HepG2 (cell line): ENCODE data around the gene AHCYL2. TPM values are rescaled to one million over a fixed set of nuclear protein-coding genes. Genes with fewer than 3 reads are reported as not detected.

Source experiments
- ATAC-seq: fragments of 200-7000 bp; cut with Tn5 transposase; 3 replicates; pipeline ENCODE4 v1.9.1; 2020; ENCODE audit warnings: mild to moderate bottlenecking, moderate library complexity
- BruUV-seq: library from RNA; stranded (reverse); fragments of 400-500 nt; replicated peaks from 2 replicates; lab custom pipeline; 2021; lab: Mats Ljungman, UMichigan
- CTCF ChIA-PET: fragments of 300-600 bp; formaldehyde crosslinking; extraction: SDS; loops from one replicate; lab custom pipeline; 2021; ENCODE audit warnings: low total read pairs, inconsistent platforms, low intra/inter-chr PET ratio; lab: Yijun Ruan, JAX
- POLR2A ChIA-PET: fragments of 350-600 bp; sonication (Branson Sonifier 250); formaldehyde crosslinking; loops from one replicate; lab custom pipeline; 2020; ENCODE audit warnings: antibody characterized with exemption, inconsistent platforms; lab: Yijun Ruan, JAX
- DNase-seq: peaks from one replicate; pipeline ENCODE4 v3.0.0-alpha.2; 2015; ENCODE audit warnings: low spot score
- FAIRE-seq: peaks from 3 replicates; lab custom pipeline; 2011; peaks lifted over from hg19 to GRCh38; lab: Jason Lieb, UNC
- H2AFZ ChIP-seq: one replicate; pipeline ENCODE4 v1.6.1; 2011; ENCODE audit warnings: low read length, inconsistent platforms
- H3K27ac ChIP-seq: fragments of 300-600 bp; 3 replicates; pipeline ENCODE4 v1.8.0; 2011; ENCODE audit warnings: mixed run types, mild to moderate bottlenecking, mixed read lengths, low read length, inconsistent platforms; ENCODE audit not compliant: insufficient read depth; ENCODE audit errors: extremely low read length
- H3K27me3 ChIP-seq, 2 experiments: fragments of 200-600 bp in 1 of 2; 2 replicates in 1 of 2; 3 replicates in 1 of 2; pipeline versions ENCODE4 v1.6.0 to v1.8.0; 2011; ENCODE audit warnings: low read length in 2 of 2, mild to moderate bottlenecking in 2 of 2, moderate library complexity in 2 of 2, inconsistent platforms in 1 of 2; ENCODE audit not compliant: insufficient read depth in 2 of 2, control insufficient read depth in 1 of 2
- H3K36me3 ChIP-seq, 2 experiments: fragments of 200-600 bp in 1 of 2; replicated peaks in 1 of 2; 2 replicates in 1 of 2; 3 replicates in 1 of 2; pipeline versions ENCODE4 v1.5.1 to v1.8.0; 2011; ENCODE audit warnings: low read length in 2 of 2, inconsistent platforms in 1 of 2; ENCODE audit not compliant: insufficient read depth in 2 of 2, control insufficient read depth in 1 of 2
- H3K4me1 ChIP-seq: 2 replicates; pipeline ENCODE4 v1.5.1; 2012; ENCODE audit warnings: low read length, inconsistent platforms; ENCODE audit not compliant: insufficient read depth
- H3K4me2 ChIP-seq: 2 replicates; pipeline ENCODE4 v1.6.0; 2011; ENCODE audit warnings: low read depth, low read length, inconsistent platforms
- H3K4me3 ChIP-seq, 3 experiments: fragments of 200-600 bp in 1 of 3; sonication (generic), shearing (Covaris generic) in 1 of 3; replicated peaks in 1 of 3; 2 replicates each; pipeline ENCODE4 v1.5.1; 2011 to 2016; ENCODE audit warnings: low read length in 3 of 3, inconsistent platforms in 2 of 3, low read depth in 2 of 3, mild to moderate bottlenecking in 2 of 3, control low read depth in 1 of 3, mixed read lengths in 1 of 3; ENCODE audit not compliant: insufficient read depth in 1 of 3
- H3K79me2 ChIP-seq: one replicate; pipeline ENCODE4 v1.6.1; 2011; ENCODE audit warnings: low read length, inconsistent platforms; ENCODE audit not compliant: insufficient read depth
- H3K9ac ChIP-seq: 2 replicates; pipeline ENCODE4 v1.6.0; 2011; ENCODE audit warnings: mild to moderate bottlenecking, low read depth, low read length, inconsistent platforms; ENCODE audit not compliant: insufficient read depth
- H3K9me3 ChIP-seq: 2 replicates; pipeline ENCODE4 v1.5.1; 2012; ENCODE audit warnings: mild to moderate bottlenecking, low read length
- H4K20me1 ChIP-seq: 2 replicates; pipeline ENCODE4 v1.6.0; 2011; ENCODE audit warnings: inconsistent platforms, mild to moderate bottlenecking, low read length, moderate library complexity; ENCODE audit not compliant: insufficient read depth
- ARID3A ChIP-seq: IDR thresholded peaks from 2 replicates; pipeline ENCODE4 v1.6.1; 2012; ENCODE audit warnings: low read depth, low read length, improper control_type of control experiment
- BATF2 ChIP-seq: sonication (generic); formaldehyde crosslinking; IDR thresholded peaks from 2 replicates; pipeline ENCODE4 v1.8.0; 2022; ENCODE audit warnings: mild to moderate bottlenecking, missing genetic modification reagents, moderate library complexity
- MAFK ChIP-seq, 2 experiments: IDR thresholded peaks in 1 of 2; conservative IDR thresholded peaks in 1 of 2; 2 replicates each; pipeline ENCODE4 v1.6.1; 2011; ENCODE audit warnings: improper control_type of control experiment in 2 of 2, low read length in 2 of 2
- PPARG ChIP-seq: conservative IDR thresholded peaks from 2 replicates; pipeline ENCODE4 v1.6.1; 2016; ENCODE audit warnings: missing biosample characterization, missing genetic modification reagents
- PREB ChIP-seq: sonication (generic); formaldehyde crosslinking; IDR thresholded peaks from 2 replicates; pipeline ENCODE4 v1.4.0; 2020; ENCODE audit warnings: missing genetic modification reagents
- ZBTB39 ChIP-seq: sonication (generic); formaldehyde crosslinking; IDR thresholded peaks from 2 replicates; pipeline ENCODE4 v1.5.0; 2020; ENCODE audit warnings: missing genetic modification reagents
- ZNF451 ChIP-seq: sonication (generic); formaldehyde crosslinking; IDR thresholded peaks from 2 replicates; pipeline ENCODE4 v1.5.0; 2020; ENCODE audit warnings: mild to moderate bottlenecking, missing genetic modification reagents
- WGBS: methylation state at CpG from one replicate; pipeline ENCODE4 v1.1.6; 2017; ENCODE audit warnings: low lambda C conversion rate; 5-methylcytosine and 5-hydroxymethylcytosine counted together
- in situ Hi-C: cut with HindIII; loops from 2 replicates; pipeline ENCODE4 v1.10.0; 2017; ENCODE audit warnings: low pct_unique_long_range_greater_than_20kb; ENCODE audit not compliant: extremely low pct_ligation_motif_present
- intact Hi-C: fragments of 100-400 bp; cut with micrococcal nuclease; formaldehyde crosslinking; loops from one replicate; pipeline ENCODE4 v1.10.0; 2022; ENCODE audit not compliant: unreplicated experiment
- polyA plus RNA-seq, 8 experiments: library from polyadenylated mRNA; depleted of rRNA in 3 of 8; stranded (reverse) in 7 of 8; unstranded in 1 of 8; fragments of >200 nt; fragmentation: Illumina TruSeq in 4 of 8; extraction: Trizol in 4 of 8; gene quantifications; 2 replicates each; pipeline versions ENCODE4 v1.2.1 to v1.2.3, GENCODE V29; 2011 to 2016; ENCODE audit warnings: low read depth in 4 of 8, missing spikeins in 1 of 8, mixed read lengths in 1 of 8; ENCODE audit not compliant: insufficient read depth in 1 of 8
- total RNA-seq, 5 experiments: library from RNA; depleted of rRNA; stranded (reverse); fragments of >200 nt; fragmentation: Illumina TruSeq; extraction: Trizol; gene quantifications; 2 replicates each; pipeline ENCODE4 v1.2.3, GENCODE V29; 2016; ENCODE audit warnings: low read depth in 1 of 5

AHCYL2 gene
- total and polyA plus RNA-seq, 2 of the 13 experiments (the other 11 are each of a cell fraction or from before 2014, with no cell fraction given): 9.5 to 14.7 TPM

- TF ChIP-seq BATF2 (CRISPR knock-in tag) (no peak), PPARG (CRISPR knock-in tag) (no peak), MAFK (conservative IDR thresholded peaks at IDR 0.05 in 1 of 2, IDR thresholded peaks at IDR 0.05 in 1 of 2; ENCODE audit: low read length in 2 of 2) (no peak), PREB (CRISPR knock-in tag) (no peak), ZBTB39 (CRISPR knock-in tag) (no peak), ZNF451 (no peak), ARID3A (no peak)
- H3K4me1 ChIP-seq: no peaks in the 10 kb centered on the region
- H3K4me3 ChIP-seq: no peak overlapping the region
- in situ Hi-C loops (no loop called here), intact Hi-C loops (no loop called here)
- POLR2A ChIA-PET: no interaction called here
- ATAC-seq: no peak
- no peak overlapping the region for H3K27ac ChIP-seq
- no peaks in the 10 kb centered on the region for H3K27me3 ChIP-seq
- 94% methylated on average over 4 of the region's 4 CpGs for WGBS
- H3K79me2 ChIP-seq: no peaks in the 10 kb centered on the region
- no peaks in the 10 kb centered on the region for H4K20me1 ChIP-seq
- no peak overlapping the region for H3K9ac ChIP-seq
- no peaks in the 10 kb centered on the region for H3K36me3 ChIP-seq
- BruUV-seq: no TSS peak
- CTCF ChIA-PET: no interaction called here
- no peak overlapping the region for H2AFZ ChIP-seq
- FAIRE-seq: no peak
- H3K4me2 ChIP-seq: no peak overlapping the region
- no peaks in the 10 kb centered on the region for H3K9me3 ChIP-seq
- DNase-seq: no peak
These were observed 31.0 kb downstream of the AHCYL2 start for GRCh38 chr7:129255800-129256199.
